Measurements from ENCODE around the gene C1orf159.
"Not testable (repeated sequence)": the region's sequence is repeated elsewhere in the genome, so short reads cannot be mapped to it uniquely, and the experiment has no call there.

C1orf159 gene

DNA sequence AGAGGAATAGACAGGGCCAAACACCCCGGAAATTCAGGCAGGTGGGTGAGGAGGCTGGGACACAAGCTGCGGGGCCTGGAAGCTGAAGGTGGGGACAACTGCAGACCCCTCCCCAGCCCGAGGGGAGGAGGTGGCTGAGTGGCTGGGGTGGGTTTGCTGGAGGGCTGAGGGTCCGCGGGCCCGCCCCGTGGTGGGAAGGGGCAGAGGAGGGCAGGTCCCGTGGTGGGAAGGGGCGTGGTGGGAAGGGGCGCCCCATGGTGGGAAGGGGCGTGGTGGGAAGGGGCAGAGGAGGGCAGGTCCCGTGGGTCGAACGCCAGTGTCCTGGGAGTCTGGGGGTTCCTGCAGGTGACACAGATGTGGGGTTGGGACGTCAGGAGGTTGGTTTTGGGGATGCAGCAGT, 33.5 kb upstream of the C1orf159 start:
- no peak for DNase-seq (ENCODE audit: low read depth in 3 of 3)

GRCh38 chr1:1148569-1148968, 32.7 kb upstream of the C1orf159 start:
- DNase-seq (ENCODE audit: low read depth in 3 of 3) = no peak

- no peak for DNase-seq (ENCODE audit: low read depth in 3 of 3)
Observed at GRCh38 chr1:1148061-1148460, 32.2 kb upstream of the C1orf159 start.

DNA sequence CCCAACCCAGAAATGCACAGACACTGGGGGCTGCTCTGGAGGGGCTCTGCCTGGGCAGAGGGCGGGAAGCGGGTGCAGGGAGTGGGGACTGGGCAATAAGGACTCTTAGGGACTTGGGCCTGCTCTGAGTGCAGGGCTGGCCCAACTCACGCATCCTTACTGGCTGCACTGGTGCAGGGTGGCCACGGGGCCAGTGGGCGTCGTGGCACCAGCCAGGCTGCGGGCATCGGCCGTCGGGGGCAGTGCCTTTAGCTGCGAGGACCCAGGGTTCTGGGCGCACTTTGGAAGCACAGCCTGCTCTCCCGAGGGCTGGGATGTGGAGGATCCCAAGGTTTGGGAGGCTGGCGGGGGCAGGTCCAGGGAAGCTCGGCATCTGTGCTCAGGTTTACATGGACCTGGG, 30.7 kb upstream of the C1orf159 start:
- DNase-seq (ENCODE audit: low read depth in 3 of 3) = no peak

- DNase-seq (ENCODE audit: low read depth in 3 of 3) = no peak
Observed at GRCh38 chr1:1146026-1146425, 30.1 kb upstream of the C1orf159 start.

DNA sequence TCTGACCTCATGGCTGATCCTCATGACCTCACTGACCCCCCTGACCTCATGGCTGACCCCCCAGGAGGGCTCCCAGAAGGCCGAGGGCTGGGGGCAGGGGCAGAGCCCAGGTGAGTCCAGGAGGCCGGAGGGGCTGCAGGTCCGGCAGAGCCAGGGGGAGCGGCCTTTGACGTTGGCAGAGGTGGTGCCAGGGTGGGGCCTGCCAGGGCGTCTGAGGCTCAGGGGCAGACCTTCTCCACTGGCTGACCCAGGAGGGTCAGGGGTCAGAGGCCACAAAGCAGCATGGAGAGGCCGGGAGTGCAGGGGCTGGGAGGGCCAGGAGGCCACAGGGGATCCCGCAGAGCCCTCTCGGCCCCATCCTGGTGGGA, 29.6 kb upstream of the C1orf159 start:
- DNase-seq (ENCODE audit: low read depth in 3 of 3) = no peak

DNA sequence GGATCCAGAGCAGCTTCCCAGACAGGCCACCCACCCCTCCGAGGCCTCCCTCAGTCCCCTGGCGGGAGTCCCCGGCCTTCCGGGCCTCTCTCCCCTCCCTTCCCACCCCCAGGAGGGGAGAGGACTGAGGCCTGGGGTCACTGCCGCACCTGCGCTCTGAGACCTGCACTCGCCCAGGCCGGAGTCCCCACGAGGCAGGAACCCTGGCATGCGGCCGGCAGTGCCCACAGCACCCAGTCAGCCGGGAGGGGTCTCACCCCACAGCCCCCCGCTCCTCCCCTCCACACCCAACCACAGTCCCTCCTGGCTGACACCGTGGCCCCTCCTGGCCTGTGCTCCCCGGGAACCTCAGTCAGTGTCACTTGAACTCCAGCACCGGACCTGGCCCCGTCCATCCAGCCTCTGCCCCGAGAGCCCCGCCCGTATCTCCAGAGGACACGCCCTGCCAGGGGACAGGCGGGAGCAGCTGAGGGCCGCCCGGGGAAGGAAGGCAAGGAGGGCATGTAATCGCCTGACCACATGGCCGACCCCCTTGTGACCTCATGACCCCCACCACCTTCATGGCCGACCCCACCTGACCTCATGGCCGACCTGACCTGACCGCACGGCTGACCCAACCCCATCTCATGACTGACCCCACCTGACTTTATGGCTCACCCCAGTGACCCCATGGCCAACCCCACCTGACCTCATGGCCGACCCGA, 29.1 kb upstream of the C1orf159 start:
- no peak for DNase-seq (ENCODE audit: low read depth in 3 of 3)

DNA sequence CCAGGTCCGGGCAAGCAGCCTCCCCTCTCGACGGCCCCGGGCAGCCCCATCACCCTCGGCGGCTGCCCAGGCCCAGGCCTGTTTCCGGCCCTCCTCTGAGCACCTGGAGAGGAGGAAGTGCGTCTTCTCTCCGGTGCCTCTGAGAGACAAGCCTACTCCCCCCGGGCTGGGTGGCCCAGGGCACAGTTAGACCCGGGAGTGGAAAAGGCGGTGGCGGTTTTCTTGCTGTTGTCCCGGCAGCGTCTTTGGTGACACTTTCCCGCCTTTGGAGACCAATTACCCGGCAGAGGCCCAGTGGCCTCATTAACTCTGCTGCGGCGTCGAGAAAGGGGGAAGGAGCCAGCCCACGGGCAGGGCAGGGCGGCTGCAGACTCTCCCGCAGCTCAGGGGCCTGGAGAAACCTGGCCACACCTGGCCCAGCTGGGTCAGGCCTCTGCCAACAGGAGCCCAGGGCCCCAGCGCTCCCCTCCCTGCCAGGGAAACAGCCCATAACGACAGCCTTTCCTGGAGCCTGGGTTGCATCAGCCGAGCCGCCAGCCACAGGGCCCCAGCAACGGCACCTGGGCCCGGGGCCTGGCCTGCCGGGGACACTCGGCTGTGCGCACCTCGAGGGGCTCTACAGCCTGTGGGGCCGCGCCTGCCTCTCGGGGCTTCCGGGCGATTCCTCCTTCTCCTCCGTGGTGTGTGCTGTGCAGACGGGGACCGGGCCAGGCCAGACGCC, 28.4 kb upstream of the C1orf159 start:
- DNase-seq (ENCODE audit: low read depth in 3 of 3) = peak; percentile 26 to 61 (median 59)

GRCh38 chr1:1143636-1144035, 27.7 kb upstream of the C1orf159 start:
- no peak for DNase-seq (ENCODE audit: low read depth in 3 of 3)

- DNase-seq (ENCODE audit: low read depth in 3 of 3) = no peak
Observed at GRCh38 chr1:1142844-1143243, 27.0 kb upstream of the C1orf159 start.

- not testable (repeated sequence) for DNase-seq (ENCODE audit: low read depth in 3 of 3)
Observed at GRCh38 chr1:1142352-1142751, 26.5 kb upstream of the C1orf159 start.

- no peak for DNase-seq (ENCODE audit: low read depth in 3 of 3)
Observed at GRCh38 chr1:1141911-1142250, 26.0 kb upstream of the C1orf159 start.

DNA sequence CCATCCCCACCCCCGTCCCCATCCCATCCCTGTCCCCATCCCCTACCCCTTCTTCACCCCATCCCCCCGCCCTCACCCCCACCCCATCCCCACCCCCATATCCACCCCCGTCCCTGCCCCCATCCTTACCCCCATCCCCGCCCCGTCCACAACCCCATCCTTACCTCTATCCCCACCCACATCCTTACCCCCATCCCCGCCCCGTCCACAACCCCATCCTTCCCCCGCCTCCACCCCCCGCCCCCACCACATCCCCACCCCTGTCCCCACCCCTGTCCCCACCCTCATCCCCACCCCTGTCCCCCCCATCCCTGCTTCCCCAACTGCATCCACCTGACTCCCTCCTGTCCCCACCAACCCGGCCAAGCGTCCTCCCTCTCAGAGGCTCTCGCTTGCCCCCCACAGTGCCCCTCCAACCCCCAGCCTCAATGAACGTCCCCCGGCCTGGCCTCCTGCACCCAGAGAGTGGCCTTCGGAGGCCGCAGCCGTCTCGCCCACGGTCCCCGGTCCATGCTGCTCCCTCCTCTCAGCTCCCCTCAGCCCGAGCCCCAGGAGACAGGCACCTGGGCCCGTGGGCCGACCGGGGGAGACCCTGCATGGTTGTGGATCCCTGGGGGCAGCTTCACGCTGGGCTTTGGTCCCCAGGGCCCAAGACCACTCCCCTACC, 25.5 kb upstream of the C1orf159 start:
- no peak for DNase-seq (ENCODE audit: low read depth in 3 of 3)

GRCh38 chr1:1140673-1141072, 24.8 kb upstream of the C1orf159 start:
- no peak for DNase-seq (ENCODE audit: low read depth in 3 of 3)

GRCh38 chr1:1137256-1138045, 21.6 kb upstream of the C1orf159 start:
- DNase-seq (ENCODE audit: low read depth in 3 of 3) = peak in 2 of 3 donors; percentile 22 to 47

DNA sequence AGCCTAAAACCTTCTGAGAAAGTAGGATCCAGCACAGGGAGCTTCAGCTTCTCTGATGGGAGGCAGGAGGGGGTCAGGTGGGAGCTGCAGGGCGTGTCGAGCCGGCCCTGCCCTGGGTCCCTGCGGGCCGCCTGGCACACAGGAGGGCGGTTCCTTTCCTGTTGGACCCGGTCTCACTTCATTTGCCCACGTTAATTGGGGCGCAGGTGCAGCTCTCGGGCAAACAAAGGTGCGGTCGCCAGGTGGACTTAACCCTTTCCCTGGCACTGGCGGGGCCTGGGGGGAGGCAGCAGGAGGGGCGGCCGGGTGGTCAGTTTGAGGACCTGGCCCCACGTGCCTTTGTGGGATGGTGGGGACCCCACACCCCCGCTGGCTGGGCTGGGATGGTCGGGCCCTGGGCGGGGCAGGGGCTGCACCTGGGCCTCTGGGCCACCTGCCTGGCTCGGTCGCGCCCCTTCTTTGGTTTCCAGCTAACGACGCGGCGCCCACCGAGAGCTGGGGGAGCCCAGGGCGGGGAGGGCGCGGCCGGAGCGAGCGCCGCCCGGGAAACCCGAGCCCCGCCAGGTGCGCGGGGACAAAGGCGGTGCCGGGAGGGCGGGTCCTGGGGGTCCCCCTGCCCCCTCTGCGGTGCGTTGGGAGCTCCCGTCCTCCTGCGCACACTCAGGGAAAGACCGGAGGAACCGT, 20.8 kb upstream of the C1orf159 start:
- DNase-seq (ENCODE audit: low read depth in 3 of 3) = no peak

DNA sequence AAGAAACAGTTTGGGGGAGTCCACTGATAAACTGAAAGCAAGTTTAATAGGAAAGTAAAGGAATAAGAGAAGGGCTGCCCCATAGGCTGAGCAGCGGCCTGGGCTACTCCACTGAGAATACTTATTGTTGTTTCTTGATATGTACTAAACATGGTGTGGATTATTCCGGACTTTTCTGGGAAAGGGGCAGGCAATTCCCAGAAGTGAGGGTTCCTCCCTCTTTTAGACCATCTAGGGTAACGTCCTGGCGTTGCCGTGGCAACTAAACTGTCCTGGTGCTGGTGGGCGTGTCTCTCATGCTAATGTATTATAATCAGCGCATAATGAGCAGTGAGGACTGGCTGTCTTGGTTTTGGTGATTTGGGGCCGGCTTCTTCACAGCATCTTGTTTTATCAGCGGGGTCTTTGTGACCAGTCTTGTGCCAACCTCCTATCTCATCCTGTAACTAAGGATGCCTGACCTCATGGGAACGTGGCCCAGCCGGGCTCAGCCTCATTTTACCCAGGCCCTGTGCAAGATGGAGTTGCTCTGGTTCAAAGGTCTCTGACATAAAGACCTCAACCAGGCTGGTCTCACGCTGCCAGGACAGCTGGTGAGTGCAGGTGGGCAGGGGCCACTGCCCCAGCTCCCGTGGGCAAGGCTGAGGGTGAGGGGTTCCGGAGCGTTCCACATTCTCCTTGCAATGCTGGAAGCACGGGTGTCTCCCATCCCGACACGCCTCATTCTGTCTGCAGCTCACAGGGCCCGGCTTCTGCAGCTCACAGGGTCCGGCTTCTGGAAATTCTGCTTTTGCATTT, 19.6 kb upstream of the C1orf159 start:
- no peak for DNase-seq (ENCODE audit: low read depth in 3 of 3)

GRCh38 chr1:1134300-1134970, 18.5 kb upstream of the C1orf159 start:
- no peak for DNase-seq (ENCODE audit: low read depth in 3 of 3)

DNA sequence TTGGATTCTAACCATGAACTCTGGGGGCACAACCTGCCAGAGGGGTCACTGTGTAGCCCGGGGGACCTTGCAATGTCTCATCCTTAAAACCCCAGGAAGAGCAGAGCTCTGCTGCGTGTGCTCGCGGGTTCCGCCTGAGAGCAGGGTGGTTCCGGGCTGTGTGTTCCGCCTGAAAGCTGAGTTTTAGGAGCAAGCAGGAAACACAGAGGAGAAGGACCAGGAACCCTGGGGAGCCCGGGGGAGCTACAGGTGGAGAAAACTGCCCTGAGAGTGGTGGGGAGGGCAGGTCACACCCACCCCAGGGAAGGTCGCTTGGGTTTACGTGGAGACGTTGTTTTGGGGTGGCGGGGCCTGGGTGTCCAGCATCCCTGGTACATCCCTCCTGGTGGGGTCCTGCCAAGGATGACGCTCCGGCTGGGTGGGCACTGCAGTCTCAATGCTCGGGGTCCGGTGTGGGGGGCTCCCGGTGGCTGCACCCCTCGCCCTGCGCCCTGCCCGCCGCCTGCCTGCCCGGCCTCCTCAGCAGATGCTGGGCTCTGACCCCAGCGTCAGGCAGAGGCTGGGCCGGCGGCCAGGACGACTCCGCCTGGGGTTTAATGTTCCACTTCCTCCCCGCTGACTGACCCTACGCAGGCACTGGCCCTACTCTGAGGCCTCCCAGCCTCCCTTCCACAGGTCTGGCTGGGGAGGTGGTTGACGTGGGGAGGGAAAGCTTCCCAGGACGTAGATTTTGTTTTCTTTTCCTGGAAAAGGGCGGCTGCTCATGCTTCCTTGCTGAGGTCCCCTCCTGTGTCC, 17.3 kb upstream of the C1orf159 start:
- no peak for DNase-seq (ENCODE audit: low read depth in 3 of 3)
